GM12872 (cell line): Measurements from ENCODE around the gene PPIP5K2.

ENCODE experiments used
- CTCF ChIP-seq: IDR thresholded peaks from 3 replicates; pipeline ENCODE4 v1.5.1; 2011; ENCODE audit warnings: low read depth, mild to moderate bottlenecking, low read length, moderate library complexity; ENCODE audit not compliant: insufficient read depth

Gene PPIP5K2

GRCh38 chr5:103223031-103223955 is 103.2 kb downstream of the PPIP5K2 start:
- no peak for TF ChIP-seq CTCF

- peak; percentile 79 for TF ChIP-seq CTCF
Measured at GRCh38 chr5:103224118-103224893, 104.2 kb downstream of the PPIP5K2 start.

GRCh38 chr5:103224894-103225246 is 104.8 kb downstream of the PPIP5K2 start:
- no peak for TF ChIP-seq CTCF

GRCh38 chr5:103228061-103228460 is 108.0 kb downstream of the PPIP5K2 start:
- no peak for TF ChIP-seq CTCF

GRCh38 chr5:103228588-103228987 is 108.5 kb downstream of the PPIP5K2 start:
- TF ChIP-seq CTCF: no peak

GRCh38 chr5:103232393-103232999 is 112.4 kb downstream of the PPIP5K2 start:
- peak; percentile 79 for TF ChIP-seq CTCF

- TF ChIP-seq CTCF: no peak
Measured at GRCh38 chr5:103234239-103234975, 114.3 kb downstream of the PPIP5K2 start.
